GM21423 (cell line): ENCODE data around the gene CAMKMT.

Experiments
- ATAC-seq: cut with Tn5 transposase; IDR thresholded peaks from one replicate; pipeline ENCODE4 v1.9.1; 2021; ENCODE audit warnings: mild to moderate bottlenecking, moderate library complexity; ENCODE audit not compliant: unreplicated experiment

CAMKMT gene

GRCh38 chr2:44361330-44362206, at the start of gene CAMKMT, which contains the start of gene PREPL:
CAMKMT (plus strand) TSS chr2:44361947.
PREPL (minus strand) TSS chr2:44361494; CDS start chr2:44346342, 15,152 bp downstream.
- peak; percentile 77 for ATAC-seq

GRCh38 chr2:44314362-44314761, 47.4 kb upstream of the CAMKMT start:
- ATAC-seq, result no peak

GRCh38 chr2:44315945-44316344, 45.8 kb upstream of the CAMKMT start:
- no peak for ATAC-seq

- no peak for ATAC-seq
These were observed 40.9 kb upstream of the CAMKMT start for GRCh38 chr2:44320832-44321231.

GRCh38 chr2:44321360-44321759, 40.4 kb upstream of the CAMKMT start:
- ATAC-seq, result no peak

GRCh38 chr2:44324971-44325426, 36.7 kb upstream of the CAMKMT start:
- ATAC-seq, result no peak

GRCh38 chr2:44325897-44326296, 35.9 kb upstream of the CAMKMT start:
- ATAC-seq, result no peak

GRCh38 chr2:44326548-44327264, 35.0 kb upstream of the CAMKMT start:
- ATAC-seq, result no peak

GRCh38 chr2:44328750-44329149, 33.0 kb upstream of the CAMKMT start:
- no peak for ATAC-seq

GRCh38 chr2:44329343-44329742, 32.4 kb upstream of the CAMKMT start:
- no peak for ATAC-seq

- ATAC-seq, result no peak
These were observed 30.9 kb upstream of the CAMKMT start for GRCh38 chr2:44330801-44331200.

- ATAC-seq, result no peak
These were observed 27.8 kb upstream of the CAMKMT start for GRCh38 chr2:44333994-44334393.

GRCh38 chr2:44335806-44336538, 25.8 kb upstream of the CAMKMT start:
- ATAC-seq, result no peak

- no peak for ATAC-seq
These were observed 18.9 kb upstream of the CAMKMT start for GRCh38 chr2:44342854-44343253.

- no peak for ATAC-seq
These were observed 14.2 kb upstream of the CAMKMT start for GRCh38 chr2:44347526-44347925.

- ATAC-seq, result no peak
These were observed 13.3 kb upstream of the CAMKMT start for GRCh38 chr2:44348400-44348799.

- ATAC-seq, result no peak
These were observed 12.2 kb upstream of the CAMKMT start for GRCh38 chr2:44349506-44349905.

- ATAC-seq, result no peak
These were observed 10.7 kb upstream of the CAMKMT start for GRCh38 chr2:44351088-44351487.

- ATAC-seq, result no peak
These were observed 10.1 kb upstream of the CAMKMT start for GRCh38 chr2:44351676-44352075.

GRCh38 chr2:44352510-44352909, 9.2 kb upstream of the CAMKMT start:
- ATAC-seq, result no peak

- no peak for ATAC-seq
These were observed 7.0 kb upstream of the CAMKMT start for GRCh38 chr2:44354761-44355160.
